ENCODE measurements around the gene DNM3. TPM values are rescaled to one million over a fixed set of nuclear protein-coding genes. Genes with fewer than 3 reads are reported as not detected.

Gene DNM3
- total and polyA plus RNA-seq, 12 donors = 7.2 to 78.6 (median 18.4) TPM

- intact Hi-C loops (cut with DNase I) = no loop called here
- DNase-seq = no peak
- Histone ChIP-seq H3K9me3 (replicated peaks in 1 of 3) (no peaks in the 10 kb centered on the region), H3K27ac (no peak overlapping the region), H3K27me3 (no peaks in the 10 kb centered on the region), H3K4me1 (replicated peaks in 1 of 2) (peaks cover 14 to 29% of the 10 kb centered on the region in 2 donors), H3K36me3 (replicated peaks in 1 of 2) (no peaks in the 10 kb centered on the region), H3K4me3 (no peak overlapping the region)
- TF ChIP-seq, protein P1, sequence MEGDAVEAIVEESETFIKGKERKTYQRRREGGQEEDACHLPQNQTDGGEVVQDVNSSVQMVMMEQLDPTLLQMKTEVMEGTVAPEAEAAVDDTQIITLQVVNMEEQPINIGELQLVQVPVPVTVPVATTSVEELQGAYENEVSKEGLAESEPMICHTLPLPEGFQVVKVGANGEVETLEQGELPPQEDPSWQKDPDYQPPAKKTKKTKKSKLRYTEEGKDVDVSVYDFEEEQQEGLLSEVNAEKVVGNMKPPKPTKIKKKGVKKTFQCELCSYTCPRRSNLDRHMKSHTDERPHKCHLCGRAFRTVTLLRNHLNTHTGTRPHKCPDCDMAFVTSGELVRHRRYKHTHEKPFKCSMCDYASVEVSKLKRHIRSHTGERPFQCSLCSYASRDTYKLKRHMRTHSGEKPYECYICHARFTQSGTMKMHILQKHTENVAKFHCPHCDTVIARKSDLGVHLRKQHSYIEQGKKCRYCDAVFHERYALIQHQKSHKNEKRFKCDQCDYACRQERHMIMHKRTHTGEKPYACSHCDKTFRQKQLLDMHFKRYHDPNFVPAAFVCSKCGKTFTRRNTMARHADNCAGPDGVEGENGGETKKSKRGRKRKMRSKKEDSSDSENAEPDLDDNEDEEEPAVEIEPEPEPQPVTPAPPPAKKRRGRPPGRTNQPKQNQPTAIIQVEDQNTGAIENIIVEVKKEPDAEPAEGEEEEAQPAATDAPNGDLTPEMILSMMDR (IDR thresholded peaks at IDR 0.05) = no peak
- TF ChIP-seq POLR2A (IDR thresholded peaks at IDR 0.05) = no peak
- WGBS, 4 donors = 76 to 92% (median 90%) methylated on average over 1 of the region's 1 CpG
These were observed 482.4 kb downstream of the DNM3 start for GRCh38 chr1:172323686-172324085.

DNA sequence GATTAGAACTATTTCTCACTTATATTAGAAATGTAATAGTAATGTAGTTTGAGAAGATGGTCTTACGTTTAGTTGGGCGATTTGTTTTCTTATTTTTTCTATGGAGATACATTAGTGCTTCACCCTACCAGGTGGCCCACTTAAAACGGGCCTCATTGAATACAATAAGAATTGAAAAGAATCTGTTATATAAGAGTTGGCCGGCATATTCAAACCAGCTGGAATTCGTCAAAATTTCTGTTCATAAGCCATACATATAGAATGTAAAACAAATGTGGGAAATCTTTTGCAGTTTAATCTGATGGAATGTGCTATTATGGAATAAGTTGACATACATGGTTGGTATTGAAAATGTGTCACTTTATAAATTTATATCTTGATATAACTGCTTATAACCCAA is 482.8 kb downstream of the DNM3 start:
- 86 to 97% (median 94%) methylated on average over 5 of the region's 5 CpGs for WGBS, 4 donors
- no peaks in the 10 kb centered on the region for H3K9me3 ChIP-seq (replicated peaks in 1 of 3)
- H3K36me3 ChIP-seq (replicated peaks in 1 of 2) = no peaks in the 10 kb centered on the region

GRCh38 chr1:172324761-172325160 is 483.5 kb downstream of the DNM3 start:
- Histone ChIP-seq H3K4me1 (replicated peaks in 1 of 2) (peaks cover 14 to 29% of the 10 kb centered on the region in 2 donors), H3K27me3 (no peaks in the 10 kb centered on the region), H3K27ac (no peak overlapping the region), H3K4me3 (no peak overlapping the region), H3K36me3 (replicated peaks in 1 of 2) (no peaks in the 10 kb centered on the region), H3K9me3 (replicated peaks in 1 of 3) (no peaks in the 10 kb centered on the region)
- TF ChIP-seq POLR2A (IDR thresholded peaks at IDR 0.05) = no peak
- TF ChIP-seq, protein P1 (IDR thresholded peaks at IDR 0.05) = no peak
- intact Hi-C loops (cut with DNase I) = no loop called here
- no peak for DNase-seq
- 94 to 96% (median 94%) methylated on average over 1 of the region's 1 CpG for WGBS, 4 donors

More for the DNA sequence above, 482.8 kb downstream of the DNM3 start:
- DNase-seq = no peak
- no peak overlapping the region for H3K27ac ChIP-seq
- intact Hi-C loops (cut with DNase I) = no loop called here
- no peak overlapping the region for H3K4me3 ChIP-seq
- peaks cover 14 to 29% of the 10 kb centered on the region in 2 donors for H3K4me1 ChIP-seq (replicated peaks in 1 of 2)
- H3K27me3 ChIP-seq = no peaks in the 10 kb centered on the region
- TF ChIP-seq, protein P1 (IDR thresholded peaks at IDR 0.05) = no peak
- no peak for TF ChIP-seq POLR2A (IDR thresholded peaks at IDR 0.05)

- TF ChIP-seq, protein P1 (IDR thresholded peaks at IDR 0.05) = no peak
- TF ChIP-seq POLR2A (IDR thresholded peaks at IDR 0.05) = no peak
- Histone ChIP-seq H3K27me3 (no peaks in the 10 kb centered on the region), H3K4me1 (replicated peaks in 1 of 2) (peaks cover 14 to 29% of the 10 kb centered on the region in 2 donors), H3K4me3 (no peak overlapping the region), H3K27ac (no peak overlapping the region), H3K9me3 (replicated peaks in 1 of 3) (no peaks in the 10 kb centered on the region), H3K36me3 (replicated peaks in 1 of 2) (no peaks in the 10 kb centered on the region)
- DNase-seq = no peak
- intact Hi-C loops (cut with DNase I) = no loop called here
- WGBS, 4 donors = 82 to 93% (median 91%) methylated on average over 2 of the region's 2 CpGs
These were observed 484.2 kb downstream of the DNM3 start for GRCh38 chr1:172325531-172325930.

Data from adrenal gland (tissue), 12 donors.